ENCODE data around the gene HUS1. TPM values are rescaled to one million over a fixed set of nuclear protein-coding genes. Genes with fewer than 3 reads are reported as not detected.

Gene HUS1
- total and polyA plus RNA-seq, 2 of the 4 experiments (the other 2 are of a cell fraction): 16.2 to 18.3 TPM

DNA sequence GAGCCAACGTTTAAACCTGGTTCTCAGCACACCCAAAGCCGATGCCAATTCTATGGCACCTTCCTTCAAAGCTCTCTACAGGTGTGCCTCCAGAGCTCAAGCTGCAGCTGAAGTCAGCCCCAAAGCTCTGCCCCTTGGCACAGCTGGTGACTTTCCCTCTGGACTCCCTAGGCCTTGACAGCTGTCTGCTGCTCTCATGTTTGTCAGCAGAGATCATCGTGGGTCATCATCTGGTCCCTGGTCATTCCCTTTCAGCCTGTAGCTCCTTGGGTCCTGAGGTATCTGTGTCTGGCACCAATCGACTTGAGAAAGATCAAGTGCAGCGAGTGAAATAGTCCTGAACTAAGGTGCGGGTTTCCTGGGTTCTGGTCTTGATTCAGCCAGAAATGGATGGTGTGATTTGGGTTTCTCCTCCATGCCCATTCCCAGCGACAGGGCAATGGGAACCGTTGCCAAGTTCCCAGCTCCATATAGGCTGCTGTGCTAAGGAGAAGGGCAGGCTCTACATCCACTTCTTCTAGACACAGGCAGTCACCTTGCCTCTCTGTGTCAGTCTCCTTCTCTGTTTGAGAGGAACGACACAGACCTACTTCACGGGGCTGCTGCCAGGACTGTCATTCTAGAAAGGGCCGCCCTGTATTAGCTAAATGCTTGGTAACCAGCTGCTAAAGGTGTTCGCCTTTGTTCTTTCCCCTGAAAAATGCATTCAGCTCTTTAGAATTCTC is 34.7 kb downstream of the HUS1 start:
- intact Hi-C loops (cut with micrococcal nuclease): loop anchor here (1.0 to 10.0 kb wide), 5 partner anchors 24 to 680 kb away; partner anchors contain the start of gene TNS3
- Histone ChIP-seq H3K27ac (ENCODE audit: insufficient read depth, low read length) (no peak overlapping the region), H3K14ac (replicated peaks; ENCODE audit: low read depth, low read length) (no peak overlapping the region; the same call in 1 of the 2 replicates), H2BK15ac (ENCODE audit: low read depth, low read length) (peak overlapping the region; percentile 55; the same call in 2 of the 3 replicates), H2BK120ac (ENCODE audit: low read depth, low read length) (peak overlapping the region; percentile 45), H3K36me3 (ENCODE audit: control insufficient read depth, insufficient read depth, low read length) (no peaks in the 10 kb centered on the region), H4K8ac (ENCODE audit: low read depth in 2 of 2, low read length in 2 of 2) (no peak overlapping the region; a peak in 1 of 4 replicates), H3K9ac (ENCODE audit: low read depth, low read length) (no peak overlapping the region), H4K20me1 (ENCODE audit: insufficient read depth, low read length) (no peaks in the 10 kb centered on the region), H4K91ac (ENCODE audit: insufficient read depth, low read depth, low read length) (peak overlapping the region; percentile 65), H3K4ac (ENCODE audit: low read depth, low read length) (peak overlapping the region; percentile 49), H3K23ac (ENCODE audit: low read depth, low read length) (0 out of 2 replicates have a peak overlapping the region, but pooled peaks have one; percentile 28), H2AFZ (replicated peaks; ENCODE audit: low read length, poor library complexity) (no peak overlapping the region), H3K4me2 (ENCODE audit: low read depth, low read length) (no peak overlapping the region), H3K4me3 (ENCODE audit: insufficient read depth, low read depth, low read length) (no peak overlapping the region), H3K4me1 (ENCODE audit: control insufficient read depth, insufficient read depth, low read length) (peaks cover 17% of the 10 kb centered on the region), H3K18ac (ENCODE audit: low read depth, low read length) (no peak overlapping the region), H3K27me3 (ENCODE audit: control insufficient read depth, insufficient read depth, low read length) (no peaks in the 10 kb centered on the region), H2AK9ac (replicated peaks; ENCODE audit: low read depth, low read length, poor library complexity) (peak overlapping the region; percentile 49), H4K5ac (ENCODE audit: low read depth, low read length) (no peak overlapping the region), H2BK20ac (ENCODE audit: low read depth, low read length) (peak overlapping the region; percentile 68), H2AK5ac (ENCODE audit: low read depth, low read length) (peak overlapping the region; percentile 87; the same call in 1 of the 2 replicates), H3K56ac (ENCODE audit: extremely low read depth, insufficient read depth, low read length) (no peak overlapping the region), H3K9me1 (ENCODE audit: insufficient read depth, low read length) (peaks cover 25% of the 10 kb centered on the region), H3K9me3 (ENCODE audit: control insufficient read depth, insufficient read depth, low read length) (no peaks in the 10 kb centered on the region), H3K79me1 (ENCODE audit: low read depth in 1 of 2, low read length in 2 of 2) (peaks cover 0 to 7% of the 10 kb centered on the region in 2 experiments; a peak in 1 of 4 replicates), H2BK5ac (ENCODE audit: low read depth, low read length, poor library complexity, severe bottlenecking) (no peak overlapping the region)
- no peak for ATAC-seq (ENCODE audit: low read depth)
- dilution Hi-C loops (cut with HindIII; ENCODE audit: low sequenced_read_pairs, unreplicated experiment): no loop called here
- in situ Hi-C loops (cut with MboI; ENCODE audit: low sequenced_read_pairs): loop anchor here (10.0 kb wide), 2 partner anchors 510 to 680 kb away; no protein-coding TSS in a partner anchor
- no TSS peak for BruUV-seq (replicated peaks)
- DNase-seq: no peak
- POLR2A ChIA-PET (ENCODE audit: unreplicated experiment): no interaction called here
- CTCF ChIA-PET: interaction anchor here (0.7 to 2.8 kb wide), 14 partner anchors 9 to 213 kb away, joined by 3 to 13 read pairs (median 5); no protein-coding TSS in a partner anchor
- WGBS, 2 experiments (ENCODE audit: extremely low coverage in 2 of 2, insufficient read length in 1 of 2): 79% methylated on average over 6 of the region's 12 CpGs; no CpG with 5 or more reads in 1 of the 2 experiments
- TF ChIP-seq, protein P1, sequence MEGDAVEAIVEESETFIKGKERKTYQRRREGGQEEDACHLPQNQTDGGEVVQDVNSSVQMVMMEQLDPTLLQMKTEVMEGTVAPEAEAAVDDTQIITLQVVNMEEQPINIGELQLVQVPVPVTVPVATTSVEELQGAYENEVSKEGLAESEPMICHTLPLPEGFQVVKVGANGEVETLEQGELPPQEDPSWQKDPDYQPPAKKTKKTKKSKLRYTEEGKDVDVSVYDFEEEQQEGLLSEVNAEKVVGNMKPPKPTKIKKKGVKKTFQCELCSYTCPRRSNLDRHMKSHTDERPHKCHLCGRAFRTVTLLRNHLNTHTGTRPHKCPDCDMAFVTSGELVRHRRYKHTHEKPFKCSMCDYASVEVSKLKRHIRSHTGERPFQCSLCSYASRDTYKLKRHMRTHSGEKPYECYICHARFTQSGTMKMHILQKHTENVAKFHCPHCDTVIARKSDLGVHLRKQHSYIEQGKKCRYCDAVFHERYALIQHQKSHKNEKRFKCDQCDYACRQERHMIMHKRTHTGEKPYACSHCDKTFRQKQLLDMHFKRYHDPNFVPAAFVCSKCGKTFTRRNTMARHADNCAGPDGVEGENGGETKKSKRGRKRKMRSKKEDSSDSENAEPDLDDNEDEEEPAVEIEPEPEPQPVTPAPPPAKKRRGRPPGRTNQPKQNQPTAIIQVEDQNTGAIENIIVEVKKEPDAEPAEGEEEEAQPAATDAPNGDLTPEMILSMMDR (conservative IDR thresholded peaks at IDR 0.05; ENCODE audit: low read depth, low read length): no peak
- TF ChIP-seq CHD1 (IDR thresholded peaks at IDR 0.05; ENCODE audit: low read depth, low read length) (no peak), MXI1 (IDR thresholded peaks at IDR 0.05; ENCODE audit: borderline replicate concordance, low read depth, low read length) (no peak), RAD21 (IDR thresholded peaks at IDR 0.05; ENCODE audit: low read length) (no peak), MAFK (IDR thresholded peaks at IDR 0.05; ENCODE audit: low read depth, low read length) (no peak), FOS (IDR thresholded peaks at IDR 0.05; ENCODE audit: low read depth, low read length) (no peak), CEBPB (IDR thresholded peaks at IDR 0.05; ENCODE audit: low read depth, low read length) (no peak), MAZ (IDR thresholded peaks at IDR 0.05; ENCODE audit: borderline replicate concordance, low read depth, low read length) (no peak), RFX5 (IDR thresholded peaks at IDR 0.05; ENCODE audit: low read depth, low read length) (no peak), BHLHE40 (IDR thresholded peaks at IDR 0.05; ENCODE audit: low read depth, low read length) (no peak), SMC3 (IDR thresholded peaks at IDR 0.05; ENCODE audit: low read depth, low read length) (no peak), POLR2A (IDR thresholded peaks at IDR 0.05; ENCODE audit: low read depth, low read length) (no peak)
- TF ChIP-seq, protein P2, sequence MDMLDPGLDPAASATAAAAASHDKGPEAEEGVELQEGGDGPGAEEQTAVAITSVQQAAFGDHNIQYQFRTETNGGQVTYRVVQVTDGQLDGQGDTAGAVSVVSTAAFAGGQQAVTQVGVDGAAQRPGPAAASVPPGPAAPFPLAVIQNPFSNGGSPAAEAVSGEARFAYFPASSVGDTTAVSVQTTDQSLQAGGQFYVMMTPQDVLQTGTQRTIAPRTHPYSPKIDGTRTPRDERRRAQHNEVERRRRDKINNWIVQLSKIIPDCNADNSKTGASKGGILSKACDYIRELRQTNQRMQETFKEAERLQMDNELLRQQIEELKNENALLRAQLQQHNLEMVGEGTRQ (IDR thresholded peaks at IDR 0.05; ENCODE audit: low read depth, low read length): no peak
- TF ChIP-seq, protein P3, sequence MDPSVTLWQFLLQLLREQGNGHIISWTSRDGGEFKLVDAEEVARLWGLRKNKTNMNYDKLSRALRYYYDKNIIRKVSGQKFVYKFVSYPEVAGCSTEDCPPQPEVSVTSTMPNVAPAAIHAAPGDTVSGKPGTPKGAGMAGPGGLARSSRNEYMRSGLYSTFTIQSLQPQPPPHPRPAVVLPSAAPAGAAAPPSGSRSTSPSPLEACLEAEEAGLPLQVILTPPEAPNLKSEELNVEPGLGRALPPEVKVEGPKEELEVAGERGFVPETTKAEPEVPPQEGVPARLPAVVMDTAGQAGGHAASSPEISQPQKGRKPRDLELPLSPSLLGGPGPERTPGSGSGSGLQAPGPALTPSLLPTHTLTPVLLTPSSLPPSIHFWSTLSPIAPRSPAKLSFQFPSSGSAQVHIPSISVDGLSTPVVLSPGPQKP (IDR thresholded peaks at IDR 0.05; ENCODE audit: borderline replicate concordance, low read depth, low read length): no peak
